GM18520 (cell line): Measurements from ENCODE around the gene PALB2.
A peak's percentile ranks its signal among the peaks of the same experiment; 100 is the strongest.
"Not testable (repeated sequence)": the region's sequence is repeated elsewhere in the genome, so short reads cannot be mapped to it uniquely, and the experiment has no call there.

Experiments
- ATAC-seq: cut with Tn5 transposase; IDR thresholded peaks from one replicate; pipeline ENCODE4 v1.9.1; 2021; ENCODE audit not compliant: unreplicated experiment

PALB2 gene

GRCh38 chr16:23650674-23651416 lies 9.7 kb upstream of the PALB2 start:
- ATAC-seq, result no peak

DNA sequence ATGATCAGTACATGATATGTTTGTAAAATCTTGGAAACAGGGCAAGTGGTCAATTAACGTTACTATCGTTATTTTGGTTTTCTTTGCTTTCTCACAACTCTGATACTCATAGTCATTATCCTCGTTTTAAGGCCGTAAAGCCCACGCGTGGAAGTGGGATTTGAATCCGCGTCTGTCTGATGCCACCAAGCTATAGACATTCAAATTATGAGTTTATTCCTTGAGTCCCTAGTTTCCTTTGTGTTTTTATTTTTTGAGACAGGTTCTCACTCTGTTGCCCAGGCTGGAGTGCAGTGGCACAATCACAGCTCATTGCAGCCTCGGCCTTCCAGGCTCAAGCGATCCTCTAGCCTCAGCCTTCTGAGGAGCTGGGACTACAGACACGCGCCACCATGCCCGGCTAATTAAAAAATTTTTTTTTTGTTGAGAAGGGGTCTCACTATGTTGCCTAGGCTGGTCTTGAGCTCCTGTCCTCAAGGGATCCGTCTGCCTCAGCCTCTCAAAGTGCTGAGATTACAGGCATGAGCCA lies 1.2 kb upstream of the PALB2 start:
- ATAC-seq, result no peak

GRCh38 chr16:23640615-23640930 lies 537 bp downstream of the PALB2 start:
- ATAC-seq, result no peak

DNA sequence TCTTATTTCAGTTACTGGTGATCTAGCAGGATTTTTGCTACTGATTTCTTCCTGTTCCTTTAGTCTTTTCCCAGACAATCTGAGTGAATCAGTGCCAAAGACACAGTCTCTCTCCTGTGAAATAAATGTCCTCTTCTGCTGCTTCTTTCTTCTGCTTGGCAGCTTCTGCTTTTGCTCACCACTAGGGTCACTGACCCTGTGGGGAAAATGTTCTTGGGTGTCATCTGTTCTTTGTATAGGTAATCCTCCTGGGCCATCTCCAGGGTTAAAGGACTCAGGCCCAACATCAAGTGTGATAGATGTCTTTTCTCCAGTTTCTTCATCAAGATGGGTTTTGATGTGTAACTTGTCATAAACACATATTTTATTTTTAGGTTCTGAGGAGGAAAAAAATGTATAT lies 5.2 kb downstream of the PALB2 start:
- ATAC-seq, result no peak

GRCh38 chr16:23634461-23635036 lies 6.6 kb downstream of the PALB2 start:
- no peak for ATAC-seq

DNA sequence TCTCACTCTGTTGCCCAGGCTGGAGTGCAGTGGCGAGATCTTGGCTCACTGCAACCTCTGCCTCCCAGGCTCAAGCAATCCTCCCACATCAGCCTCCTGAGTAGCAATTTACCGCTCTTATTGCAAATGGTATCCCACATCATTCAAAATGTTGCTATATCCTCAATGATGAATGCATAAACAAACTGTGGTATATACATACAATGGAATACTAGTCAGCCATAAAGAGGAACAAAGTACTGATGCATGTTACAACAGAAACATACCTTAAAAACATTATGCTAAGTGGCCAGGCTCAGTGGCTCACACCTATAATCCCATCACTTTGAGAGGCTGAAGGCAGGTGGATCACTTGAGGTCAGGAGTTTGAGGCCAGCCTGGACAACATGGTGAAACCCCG lies 9.2 kb downstream of the PALB2 start:
- ATAC-seq, result not testable (repeated sequence)

DNA sequence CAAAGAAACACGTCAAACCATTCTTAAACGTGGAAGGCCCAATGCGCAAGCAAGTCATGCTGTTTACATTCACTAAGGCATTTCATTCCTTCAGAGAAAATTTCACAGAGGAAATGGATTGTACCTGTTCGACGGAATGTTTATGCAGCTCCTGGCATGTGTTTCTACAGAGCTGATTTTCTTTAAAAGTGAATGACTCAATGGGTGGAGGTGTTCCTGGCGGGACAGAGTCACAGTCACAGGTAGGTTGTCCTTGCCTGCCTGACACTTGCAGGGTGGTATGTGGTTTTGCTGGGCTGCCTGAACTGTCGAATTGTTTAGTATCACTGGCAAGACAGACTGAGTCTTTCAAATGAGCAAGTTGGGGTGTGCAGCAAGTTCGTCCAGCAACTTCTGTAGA lies 11.6 kb downstream of the PALB2 start:
- no peak for ATAC-seq

DNA sequence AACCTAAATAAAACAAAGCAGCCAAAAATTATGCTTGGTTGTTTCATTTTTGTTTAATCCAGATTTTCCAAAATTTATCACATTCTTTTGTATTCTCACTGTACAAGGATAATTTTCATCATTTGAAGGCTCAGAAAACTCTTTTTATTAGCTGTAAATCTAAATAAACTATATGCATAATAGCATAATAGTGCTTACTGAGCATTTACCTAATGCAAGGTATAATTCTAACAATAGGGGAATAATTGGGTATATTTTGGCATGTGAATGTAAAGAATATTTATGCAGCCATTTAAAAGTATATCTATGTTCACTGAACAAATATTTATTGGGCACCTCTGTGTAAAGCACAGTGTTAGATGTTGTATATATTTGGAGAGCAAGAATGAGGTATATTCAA lies 17.0 kb downstream of the PALB2 start:
- no peak for ATAC-seq

GRCh38 chr16:23615805-23616204 lies 25.3 kb downstream of the PALB2 start:
- no peak for ATAC-seq

DNA sequence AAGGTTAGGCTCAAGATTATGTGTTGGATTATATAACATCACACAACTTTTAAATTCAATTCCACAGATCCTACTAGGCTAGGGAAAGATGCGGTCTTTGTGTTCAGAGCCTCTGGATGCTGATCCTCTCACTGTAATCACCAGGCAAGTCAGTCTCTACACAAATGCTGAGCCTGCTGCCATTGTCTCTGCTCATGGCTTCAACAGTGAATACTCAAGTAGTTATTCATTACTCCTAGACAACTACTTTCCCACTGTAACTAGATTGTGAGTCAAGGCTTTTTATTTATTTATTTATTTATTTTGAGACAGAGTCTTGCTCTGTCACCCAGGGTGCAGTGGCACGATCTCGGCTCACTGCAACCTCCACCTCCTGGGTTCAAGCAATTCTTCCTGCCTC lies 29.2 kb downstream of the PALB2 start:
- no peak for ATAC-seq

- ATAC-seq, result not testable (repeated sequence)
Measured at GRCh38 chr16:23610905-23611304, 30.2 kb downstream of the PALB2 start.

GRCh38 chr16:23609929-23610328 lies 31.2 kb downstream of the PALB2 start:
- no peak for ATAC-seq

DNA sequence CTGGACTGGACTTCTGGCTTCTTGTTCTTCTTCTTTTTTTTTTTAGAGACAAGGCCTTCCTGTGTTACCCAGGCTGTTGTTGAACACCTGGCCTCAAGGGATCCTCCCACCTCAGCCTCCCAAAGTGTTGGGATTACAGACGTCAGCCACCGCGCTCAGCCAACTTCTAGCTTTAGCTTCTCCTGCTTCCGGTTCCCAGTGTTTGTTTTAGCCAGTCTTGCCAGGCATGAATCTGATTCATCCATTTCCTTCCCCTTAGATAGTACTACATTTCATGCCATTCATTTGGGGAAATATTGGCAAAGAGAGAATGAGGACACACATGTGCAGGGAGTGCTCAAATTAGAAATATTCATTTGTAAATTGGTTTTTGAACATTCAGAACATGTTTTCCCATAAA lies 32.9 kb downstream of the PALB2 start:
- no peak for ATAC-seq

GRCh38 chr16:23607726-23608125 lies 33.4 kb downstream of the PALB2 start:
- ATAC-seq, result no peak

GRCh38 chr16:23597003-23597756 lies 43.9 kb downstream of the PALB2 start:
- ATAC-seq, result no peak

- ATAC-seq, result peak; percentile 93
Measured at GRCh38 chr16:23595951-23596720, 45.0 kb downstream of the PALB2 start, which contains the start of gene NDUFAB1. Gene NDUFAB1 (minus strand): TSS chr16:23596316. CDS start chr16:23596290, 26 bp downstream.

- ATAC-seq, result no peak
Measured at GRCh38 chr16:23595246-23595950, 45.7 kb downstream of the PALB2 start.

DNA sequence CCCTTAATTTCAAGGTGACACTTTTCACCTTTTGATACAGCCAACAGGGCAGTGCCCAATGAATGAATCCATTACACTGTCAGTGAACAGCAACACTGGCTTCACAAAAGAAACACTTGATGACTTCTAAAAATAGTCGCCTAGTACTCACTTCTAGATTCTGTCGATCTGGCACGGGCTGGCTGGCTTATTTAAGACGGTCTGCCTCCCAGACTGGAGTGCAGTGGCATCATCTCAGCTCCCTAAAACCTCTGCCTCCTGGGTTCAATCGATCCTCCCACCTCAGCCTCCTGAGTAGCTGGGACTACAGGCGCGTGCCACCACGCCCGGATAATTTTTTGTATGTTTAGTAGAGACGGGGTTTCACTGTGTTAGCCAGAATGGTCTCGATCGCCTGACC lies 46.9 kb downstream of the PALB2 start:
- ATAC-seq, result no peak

GRCh38 chr16:23590181-23590580 lies 50.9 kb downstream of the PALB2 start:
- ATAC-seq, result no peak

DNA sequence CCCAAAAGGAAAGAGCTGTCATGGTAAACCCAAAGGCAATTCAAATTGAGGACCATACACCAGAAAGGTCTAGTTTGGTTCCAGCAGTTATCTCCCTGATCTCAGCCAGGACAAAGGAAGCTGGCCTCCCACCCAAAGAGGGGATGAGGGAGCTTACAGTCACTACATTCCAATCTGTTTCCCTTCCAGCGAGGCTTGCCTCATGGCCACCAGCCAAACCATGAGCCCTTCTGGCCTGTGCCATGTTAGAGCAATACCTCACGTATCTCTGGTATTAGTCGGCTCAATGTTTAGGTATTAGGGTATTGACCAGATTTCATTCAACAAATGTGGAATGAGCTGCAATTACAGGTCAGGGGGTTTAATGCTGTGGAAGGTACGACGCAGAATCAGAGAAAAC lies 53.4 kb downstream of the PALB2 start:
- no peak for ATAC-seq
